Naive thymus-derived CD8-positive, alpha-beta T cell (primary cell): ENCODE data around the gene PBX4. TPM values are rescaled to one million over a fixed set of nuclear protein-coding genes. Genes with fewer than 3 reads are reported as not detected.

Experiments
- polyA plus RNA-seq, 3 donors: library from polyadenylated mRNA; unstranded; fragments of 300-500 nt; fragmentation: Illumina TruSeq; gene quantifications; one replicate each; pipeline ENCODE4 v1.2.3, GENCODE V29; 2021
- total RNA-seq, 8 experiments: library from RNA in 2 of 8; stranded (reverse) in 2 of 8; gene quantifications; one replicate each; pipeline ENCODE4 v1.2.3 and lab custom pipeline; 2021 to 2026

The PBX4 gene
- total and polyA plus RNA-seq, 5 experiments from 2014 or later = 2.6 to 49.4 (median 6.9) TPM

Other genes starting within 250 kb of the PBX4 start
- gene GATAD2A, start 213.0 kb downstream of the PBX4 start, total RNA-seq = 100 to 1,000 TPM; 101 to 107 TPM
- gene GATAD2A, start 213.0 kb downstream of the PBX4 start, polyA plus RNA-seq = 10 to 100 TPM; 14.5 to 35.1 (median 20.2) TPM
- gene TSSK6, start 103.1 kb downstream of the PBX4 start, total RNA-seq = 10 to 100 TPM in 1 of 2 experiments, 1 to 10 TPM in 1; 9.3 to 10.8 TPM
- gene TSSK6, start 103.1 kb downstream of the PBX4 start, polyA plus RNA-seq = 1 to 10 TPM in 2 of 3 donors, under 1 TPM in 1; 0.59 to 3.7 (median 3.1) TPM
- gene NDUFA13, start 102.5 kb downstream of the PBX4 start, total RNA-seq = 100 to 1,000 TPM; 177 to 180 TPM
- 100 to 1,000 TPM; 329 to 360 (median 338) TPM for gene NDUFA13, start 102.5 kb downstream of the PBX4 start, polyA plus RNA-seq
- 10 to 100 TPM; 11.1 to 12.8 TPM for gene YJEFN3, start 89.8 kb downstream of the PBX4 start, total RNA-seq
- gene YJEFN3, start 89.8 kb downstream of the PBX4 start, polyA plus RNA-seq = under 1 TPM in 2 of 3 donors, not detected in 1; 0.08 to 0.63 TPM
- gene CILP2, start 80.4 kb downstream of the PBX4 start, total RNA-seq = under 1 TPM; 0.31 to 0.41 TPM
- under 1 TPM in 2 of 3 donors, not detected in 1; 0.56 to 0.64 TPM for gene CILP2, start 80.4 kb downstream of the PBX4 start, polyA plus RNA-seq
- 10 to 100 TPM; 82.7 to 93.1 TPM for gene LPAR2, start 9.5 kb upstream of the PBX4 start, total RNA-seq
- gene LPAR2, start 9.5 kb upstream of the PBX4 start, polyA plus RNA-seq = 10 to 100 TPM; 12.9 to 38.0 (median 16.7) TPM
- gene GMIP, start 25.0 kb upstream of the PBX4 start, total RNA-seq = 100 to 1,000 TPM; 133 to 135 TPM
- gene GMIP, start 25.0 kb upstream of the PBX4 start, polyA plus RNA-seq = 10 to 100 TPM; 40.6 to 72.4 (median 41.9) TPM
- gene ATP13A1, start 45.0 kb upstream of the PBX4 start, total RNA-seq = 100 to 1,000 TPM; 155 to 158 TPM
- gene ATP13A1, start 45.0 kb upstream of the PBX4 start, polyA plus RNA-seq = 10 to 100 TPM; 15.3 to 46.7 (median 20.7) TPM
- 100 to 1,000 TPM; 252 to 269 TPM for gene ZNF101, start 50.2 kb upstream of the PBX4 start, total RNA-seq
- gene ZNF101, start 50.2 kb upstream of the PBX4 start, polyA plus RNA-seq = 100 to 1,000 TPM in 2 of 3 donors, 10 to 100 TPM in 1; 99.7 to 144 (median 131) TPM
- 10 to 100 TPM; 39.8 TPM for gene ZNF14, start 114.4 kb upstream of the PBX4 start, total RNA-seq
- 10 to 100 TPM in 2 of 3 donors, 1 to 10 TPM in 1; 8.2 to 16.3 (median 11.4) TPM for gene ZNF14, start 114.4 kb upstream of the PBX4 start, polyA plus RNA-seq
- 10 to 100 TPM; 85.5 to 98.7 TPM for gene ZNF506, start 203.1 kb upstream of the PBX4 start, total RNA-seq
- gene ZNF506, start 203.1 kb upstream of the PBX4 start, polyA plus RNA-seq = 10 to 100 TPM; 23.4 to 29.6 (median 27.8) TPM
- 10 to 100 TPM; 36.8 to 37.5 TPM for gene ZNF253, start 247.2 kb upstream of the PBX4 start, total RNA-seq
- 1 to 10 TPM; 7.1 to 9.4 (median 8.9) TPM for gene ZNF253, start 247.2 kb upstream of the PBX4 start, polyA plus RNA-seq